OCI-LY3 (cell line): Measurements from ENCODE around the gene CFAP58.

ENCODE experiments used
- CTCF ChIP-seq: fragments of 200-600, 300-600 bp; sonication (generic); IDR thresholded peaks from 2 replicates; pipeline ENCODE4 v1.5.1; 2014; ENCODE audit warnings: antibody characterized with exemption, low read length, low read depth
- EZH2phosphoT487 ChIP-seq: fragments of 200-600 bp; shearing (Covaris generic); IDR thresholded peaks from 2 replicates; pipeline ENCODE4 v1.6.1; 2018; ENCODE audit warnings: antibody characterized with exemption, mixed run types, low read depth

GRCh38 chr10:104479906-104480593, 126.4 kb downstream of the CFAP58 start:
- no peak for TF ChIP-seq CTCF
- no peak for TF ChIP-seq EZH2phosphoT487
